Measurements from ENCODE around the gene RSPO1. TPM values are rescaled to one million over a fixed set of nuclear protein-coding genes. Genes with fewer than 3 reads are reported as not detected.
"Not testable (repeated sequence)": the region's sequence is repeated elsewhere in the genome, so short reads cannot be mapped to it uniquely, and the experiment has no call there.

The RSPO1 gene
- total RNA-seq, 1 donor from 2014 or later, result not detected

DNA sequence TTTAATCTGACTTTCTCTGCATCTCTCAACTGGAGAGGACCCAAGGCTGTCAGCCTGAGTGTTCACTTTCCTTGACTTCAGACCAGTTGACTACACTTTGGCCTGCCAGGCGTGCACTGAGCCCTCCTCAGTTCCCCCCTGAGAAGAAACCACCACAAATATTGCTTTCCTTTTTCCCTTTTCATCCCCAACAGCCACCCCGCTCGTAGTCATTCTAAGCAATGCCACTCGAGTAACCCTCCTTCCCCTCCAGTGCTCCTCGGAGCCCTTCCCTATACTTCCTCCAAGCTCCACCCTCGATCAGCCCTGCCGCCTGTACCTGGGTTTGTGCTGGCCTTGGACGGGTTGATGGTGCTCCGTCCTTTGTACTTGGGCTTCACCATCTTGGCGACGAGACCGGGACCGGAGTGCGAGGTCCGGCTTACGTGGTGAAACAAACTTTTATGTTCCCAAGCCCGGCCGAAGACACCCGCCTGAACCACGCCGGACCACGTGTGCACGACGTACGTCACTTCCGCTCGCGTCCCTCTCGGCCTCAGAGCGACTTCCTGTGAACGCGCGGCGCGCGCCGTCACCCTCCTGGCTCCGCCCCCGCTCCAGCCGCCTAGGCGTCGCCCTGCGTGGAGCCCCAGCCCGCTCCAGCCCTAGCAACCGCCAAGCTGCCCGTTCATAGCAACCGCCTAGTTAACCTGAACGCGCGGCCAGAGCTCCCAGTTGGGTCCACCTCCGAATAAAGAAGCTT lies 39.1 kb downstream of the RSPO1 start, which contains the start of gene GNL2:
Gene GNL2 (minus strand): TSS at position 498 of the 742 bp plus-strand sequence. CDS start 115 bp downstream, at position 383.
- Mint-ChIP-seq H3K4me1 (ENCODE audit: unreplicated experiment) (peaks cover 30% of the 10 kb centered on the region), H3K4me3 (ENCODE audit: unreplicated experiment) (peak within 1 kb of the TSS; percentile 99), H3K9me3 (ENCODE audit: unreplicated experiment) (no peaks in the 10 kb centered on the region), H3K27ac (ENCODE audit: unreplicated experiment) (peak within 1 kb of the TSS; percentile 98), H3K27me3 (ENCODE audit: unreplicated experiment) (peaks cover 3% of the 10 kb centered on the region), H3K36me3 (ENCODE audit: unreplicated experiment) (peaks cover 13% of the 10 kb centered on the region)
- peak; percentile 99 for DNase-seq (ENCODE audit: extremely low spot score, unreplicated experiment)
- TF ChIP-seq, protein P1, sequence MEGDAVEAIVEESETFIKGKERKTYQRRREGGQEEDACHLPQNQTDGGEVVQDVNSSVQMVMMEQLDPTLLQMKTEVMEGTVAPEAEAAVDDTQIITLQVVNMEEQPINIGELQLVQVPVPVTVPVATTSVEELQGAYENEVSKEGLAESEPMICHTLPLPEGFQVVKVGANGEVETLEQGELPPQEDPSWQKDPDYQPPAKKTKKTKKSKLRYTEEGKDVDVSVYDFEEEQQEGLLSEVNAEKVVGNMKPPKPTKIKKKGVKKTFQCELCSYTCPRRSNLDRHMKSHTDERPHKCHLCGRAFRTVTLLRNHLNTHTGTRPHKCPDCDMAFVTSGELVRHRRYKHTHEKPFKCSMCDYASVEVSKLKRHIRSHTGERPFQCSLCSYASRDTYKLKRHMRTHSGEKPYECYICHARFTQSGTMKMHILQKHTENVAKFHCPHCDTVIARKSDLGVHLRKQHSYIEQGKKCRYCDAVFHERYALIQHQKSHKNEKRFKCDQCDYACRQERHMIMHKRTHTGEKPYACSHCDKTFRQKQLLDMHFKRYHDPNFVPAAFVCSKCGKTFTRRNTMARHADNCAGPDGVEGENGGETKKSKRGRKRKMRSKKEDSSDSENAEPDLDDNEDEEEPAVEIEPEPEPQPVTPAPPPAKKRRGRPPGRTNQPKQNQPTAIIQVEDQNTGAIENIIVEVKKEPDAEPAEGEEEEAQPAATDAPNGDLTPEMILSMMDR (IDR thresholded peaks at IDR 0.05), result no peak

DNA sequence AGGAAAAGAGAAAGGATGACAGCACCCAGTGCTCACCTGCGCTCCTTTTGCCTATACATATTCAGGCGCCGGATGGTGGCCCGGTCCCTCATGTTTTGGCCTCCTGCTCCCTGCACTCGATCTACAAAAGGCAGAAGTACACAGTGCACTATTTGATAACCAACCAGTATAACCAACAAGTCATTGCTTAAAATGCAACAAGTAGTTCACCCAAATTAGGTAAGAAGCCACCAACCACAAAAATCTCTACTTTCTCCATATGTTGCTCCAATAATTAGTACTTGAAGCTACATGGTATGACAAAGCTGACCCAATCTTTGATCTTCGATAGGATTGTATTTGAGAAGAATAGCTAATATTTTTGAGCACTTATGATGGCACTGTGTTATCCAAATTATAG lies 41.0 kb downstream of the RSPO1 start:
- DNase-seq (ENCODE audit: extremely low spot score, unreplicated experiment), result no peak
- Mint-ChIP-seq H3K4me1 (ENCODE audit: unreplicated experiment) (peaks cover 30% of the 10 kb centered on the region), H3K27me3 (ENCODE audit: unreplicated experiment) (peaks cover 3% of the 10 kb centered on the region), H3K27ac (ENCODE audit: unreplicated experiment) (no peak overlapping the region), H3K9me3 (ENCODE audit: unreplicated experiment) (no peaks in the 10 kb centered on the region), H3K36me3 (ENCODE audit: unreplicated experiment) (peaks cover 23% of the 10 kb centered on the region), H3K4me3 (ENCODE audit: unreplicated experiment) (peak overlapping the region; percentile 18)
- TF ChIP-seq, protein P1 (IDR thresholded peaks at IDR 0.05), result no peak

DNA sequence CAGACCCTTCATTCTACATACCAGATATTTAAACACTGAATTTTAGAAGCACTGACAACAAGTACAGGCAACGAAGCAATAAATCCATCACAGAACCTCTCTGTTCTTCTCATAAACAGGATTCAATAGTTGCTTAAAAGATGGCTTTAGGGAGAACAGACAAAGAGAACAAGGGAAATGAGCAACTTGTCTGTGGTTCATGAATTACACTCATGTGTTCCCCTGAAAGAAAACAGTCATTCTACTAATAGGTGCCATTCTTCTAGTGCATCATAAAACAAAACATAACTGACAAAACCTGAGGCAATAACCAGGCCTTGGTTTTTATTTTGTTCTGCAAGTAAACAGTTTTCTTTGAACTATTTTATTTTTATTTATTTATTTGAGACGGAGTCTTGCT lies 45.8 kb downstream of the RSPO1 start:
- no peak overlapping the region for H3K27ac Mint-ChIP-seq (ENCODE audit: unreplicated experiment)
- no peak overlapping the region for H3K4me3 Mint-ChIP-seq (ENCODE audit: unreplicated experiment)
- DNase-seq (ENCODE audit: extremely low spot score, unreplicated experiment), result no peak
- H3K4me1 Mint-ChIP-seq (ENCODE audit: unreplicated experiment), result peaks cover 8% of the 10 kb centered on the region
- no peaks in the 10 kb centered on the region for H3K27me3 Mint-ChIP-seq (ENCODE audit: unreplicated experiment)
- peaks cover 41% of the 10 kb centered on the region for H3K36me3 Mint-ChIP-seq (ENCODE audit: unreplicated experiment)
- H3K9me3 Mint-ChIP-seq (ENCODE audit: unreplicated experiment), result no peaks in the 10 kb centered on the region
- TF ChIP-seq, protein P1 (IDR thresholded peaks at IDR 0.05), result no peak

DNA sequence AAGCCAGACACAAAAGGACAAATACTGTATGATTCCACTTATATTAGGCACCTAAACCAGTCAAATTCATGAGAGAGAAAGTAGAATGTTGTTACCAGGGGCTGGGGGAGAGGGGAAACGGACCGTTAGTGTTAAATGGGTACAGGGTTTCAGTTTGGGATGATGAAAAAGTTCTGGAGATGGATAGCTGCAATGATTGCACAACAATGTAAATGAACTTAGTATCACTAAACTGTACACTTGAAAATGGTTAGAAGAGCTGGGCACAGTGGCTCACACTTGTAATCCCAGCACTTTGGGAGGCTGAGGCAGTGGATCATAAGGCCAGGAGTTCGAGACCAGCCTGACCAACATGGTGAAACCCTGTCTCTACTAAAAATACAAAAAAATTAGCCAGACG lies 50.1 kb downstream of the RSPO1 start:
- peaks cover 51% of the 10 kb centered on the region for H3K36me3 Mint-ChIP-seq (ENCODE audit: unreplicated experiment)
- H3K27ac Mint-ChIP-seq (ENCODE audit: unreplicated experiment); H3K4me1 Mint-ChIP-seq (ENCODE audit: unreplicated experiment); H3K9me3 Mint-ChIP-seq (ENCODE audit: unreplicated experiment); H3K27me3 Mint-ChIP-seq (ENCODE audit: unreplicated experiment); H3K4me3 Mint-ChIP-seq (ENCODE audit: unreplicated experiment); DNase-seq (ENCODE audit: extremely low spot score, unreplicated experiment): not testable (repeated sequence)

DNA sequence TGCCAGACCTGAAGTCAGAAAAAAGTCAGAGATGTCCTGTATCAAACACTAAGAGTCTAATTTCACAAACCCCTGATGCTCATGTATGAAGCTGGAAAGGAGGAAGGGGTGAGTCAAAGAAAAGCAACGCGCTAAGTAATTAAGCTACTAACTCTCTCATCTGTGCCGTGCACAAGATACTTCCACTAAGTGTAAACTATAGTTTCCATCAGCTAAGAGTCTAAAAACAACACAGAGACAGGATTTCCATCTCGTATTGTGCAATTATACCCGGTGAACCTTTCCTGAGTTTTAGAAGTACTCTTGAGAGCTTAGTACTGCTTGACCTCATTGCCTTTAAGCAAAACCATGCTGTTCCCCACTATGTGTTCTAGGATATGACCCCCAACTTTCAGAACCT lies 59.0 kb downstream of the RSPO1 start:
- H3K4me1 Mint-ChIP-seq (ENCODE audit: unreplicated experiment), result peaks cover 10% of the 10 kb centered on the region
- H3K9me3 Mint-ChIP-seq (ENCODE audit: unreplicated experiment), result no peaks in the 10 kb centered on the region
- H3K36me3 Mint-ChIP-seq (ENCODE audit: unreplicated experiment), result peaks cover 67% of the 10 kb centered on the region
- no peak overlapping the region for H3K27ac Mint-ChIP-seq (ENCODE audit: unreplicated experiment)
- TF ChIP-seq, protein P1 (IDR thresholded peaks at IDR 0.05), result no peak
- no peak overlapping the region for H3K4me3 Mint-ChIP-seq (ENCODE audit: unreplicated experiment)
- no peak for DNase-seq (ENCODE audit: extremely low spot score, unreplicated experiment)
- H3K27me3 Mint-ChIP-seq (ENCODE audit: unreplicated experiment), result no peaks in the 10 kb centered on the region
